Parathyroid adenoma (tissue), 2 donors: ENCODE measurements around the gene BAD.

Experiments used
- H2AFZ ChIP-seq: fragments of 300-600 bp; sonication (generic); one replicate; pipeline ENCODE4 v1.7.0; 2017; ENCODE audit warnings: antibody characterized with exemption, mild to moderate bottlenecking
- H3K27ac ChIP-seq: fragments of 300-600 bp; sonication (generic); one replicate; pipeline ENCODE4 v1.7.0; 2017
- H3K27me3 ChIP-seq: fragments of 300-600 bp; sonication (generic); one replicate; pipeline ENCODE4 v1.7.0; 2017; ENCODE audit warnings: low read length; ENCODE audit not compliant: control insufficient read depth, insufficient read depth
- H3K36me3 ChIP-seq: fragments of 300-600 bp; sonication (generic); one replicate; pipeline ENCODE4 v1.7.0; 2017; ENCODE audit warnings: low read length; ENCODE audit not compliant: control insufficient read depth, insufficient read depth
- H3K4me1 ChIP-seq: fragments of 300-600 bp; sonication (generic); one replicate; pipeline ENCODE4 v1.7.0; 2017; ENCODE audit warnings: control low read depth
- H3K4me2 ChIP-seq: fragments of 300-600 bp; sonication (generic); one replicate; pipeline ENCODE4 v1.7.0; 2017; ENCODE audit warnings: low read length
- H3K4me3 ChIP-seq: fragments of 300-600 bp; sonication (generic); one replicate; pipeline ENCODE4 v1.7.0; 2017; ENCODE audit warnings: low read depth, low read length
- H3K79me2 ChIP-seq: fragments of 300-600 bp; sonication (generic); one replicate; pipeline ENCODE4 v1.7.0; 2017; ENCODE audit warnings: control low read depth
- H3K9ac ChIP-seq: fragments of 300-600 bp; sonication (generic); one replicate; pipeline ENCODE4 v1.7.0; 2017; ENCODE audit warnings: mild to moderate bottlenecking
- H3K9me3 ChIP-seq: fragments of 300-600 bp; sonication (generic); one replicate; pipeline ENCODE4 v1.7.0; 2017; ENCODE audit warnings: low read length; ENCODE audit not compliant: control insufficient read depth
- TF ChIP-seq, protein P1 (sequence below): fragments of 300-600 bp; sonication (generic); IDR thresholded peaks from one replicate; pipeline ENCODE4 v1.7.0; 2017; ENCODE audit warnings: antibody characterized with exemption, mild to moderate bottlenecking
- donor health status: primary hyperparathyroidism.

Gene BAD

DNA sequence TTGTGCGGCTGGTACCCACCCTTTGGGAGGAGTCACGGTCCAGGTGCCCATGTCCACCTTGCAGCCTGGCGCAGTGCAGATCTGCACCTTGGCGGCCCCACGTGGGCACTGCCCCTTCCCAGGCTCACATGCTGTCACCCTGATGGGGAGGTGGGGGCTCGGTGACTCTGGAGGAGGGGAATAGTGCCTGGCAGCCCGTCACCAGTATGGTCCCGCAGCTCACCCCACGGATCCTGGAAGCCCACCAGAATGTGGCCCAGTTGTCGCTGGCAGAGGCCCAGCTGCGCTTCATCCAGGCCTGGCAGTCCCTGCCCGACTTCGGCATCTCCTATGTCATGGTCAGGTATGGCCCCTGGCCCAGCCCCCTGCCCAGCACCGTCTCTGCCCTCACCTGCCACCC lies 63.7 kb downstream of the BAD start:
- no peaks in the 10 kb centered on the region for H3K79me2 ChIP-seq
- no peak overlapping the region for H3K9ac ChIP-seq
- H3K4me2 ChIP-seq: no peak overlapping the region
- H3K9me3 ChIP-seq: no peaks in the 10 kb centered on the region
- no peaks in the 10 kb centered on the region for H3K4me1 ChIP-seq
- TF ChIP-seq, protein P1, sequence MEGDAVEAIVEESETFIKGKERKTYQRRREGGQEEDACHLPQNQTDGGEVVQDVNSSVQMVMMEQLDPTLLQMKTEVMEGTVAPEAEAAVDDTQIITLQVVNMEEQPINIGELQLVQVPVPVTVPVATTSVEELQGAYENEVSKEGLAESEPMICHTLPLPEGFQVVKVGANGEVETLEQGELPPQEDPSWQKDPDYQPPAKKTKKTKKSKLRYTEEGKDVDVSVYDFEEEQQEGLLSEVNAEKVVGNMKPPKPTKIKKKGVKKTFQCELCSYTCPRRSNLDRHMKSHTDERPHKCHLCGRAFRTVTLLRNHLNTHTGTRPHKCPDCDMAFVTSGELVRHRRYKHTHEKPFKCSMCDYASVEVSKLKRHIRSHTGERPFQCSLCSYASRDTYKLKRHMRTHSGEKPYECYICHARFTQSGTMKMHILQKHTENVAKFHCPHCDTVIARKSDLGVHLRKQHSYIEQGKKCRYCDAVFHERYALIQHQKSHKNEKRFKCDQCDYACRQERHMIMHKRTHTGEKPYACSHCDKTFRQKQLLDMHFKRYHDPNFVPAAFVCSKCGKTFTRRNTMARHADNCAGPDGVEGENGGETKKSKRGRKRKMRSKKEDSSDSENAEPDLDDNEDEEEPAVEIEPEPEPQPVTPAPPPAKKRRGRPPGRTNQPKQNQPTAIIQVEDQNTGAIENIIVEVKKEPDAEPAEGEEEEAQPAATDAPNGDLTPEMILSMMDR: no peak
- H3K36me3 ChIP-seq: no peaks in the 10 kb centered on the region
- no peaks in the 10 kb centered on the region for H3K27me3 ChIP-seq
- no peak overlapping the region for H3K4me3 ChIP-seq
- H3K27ac ChIP-seq: no peak overlapping the region
- H2AFZ ChIP-seq: no peak overlapping the region

DNA sequence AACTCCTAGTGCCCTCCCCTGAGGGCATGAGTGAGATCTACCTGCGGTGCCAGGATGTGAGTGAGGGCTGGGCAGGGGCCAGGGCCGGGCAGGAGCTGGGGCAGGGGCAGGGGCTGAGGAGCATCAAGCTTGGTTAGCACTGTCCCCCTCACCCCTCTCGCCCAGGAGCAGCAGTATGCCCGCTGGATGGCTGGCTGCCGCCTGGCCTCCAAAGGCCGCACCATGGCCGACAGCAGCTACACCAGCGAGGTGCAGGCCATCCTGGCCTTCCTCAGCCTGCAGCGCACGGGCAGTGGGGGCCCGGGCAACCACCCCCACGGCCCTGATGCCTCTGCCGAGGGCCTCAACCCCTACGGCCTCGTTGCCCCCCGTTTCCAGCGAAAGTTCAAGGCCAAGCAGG lies 64.2 kb downstream of the BAD start:
- Histone ChIP-seq H3K79me2 (no peaks in the 10 kb centered on the region), H3K36me3 (no peaks in the 10 kb centered on the region), H3K4me1 (no peaks in the 10 kb centered on the region), H2AFZ (no peak overlapping the region), H3K27ac (no peak overlapping the region), H3K4me2 (no peak overlapping the region), H3K9ac (no peak overlapping the region), H3K27me3 (no peaks in the 10 kb centered on the region), H3K4me3 (no peak overlapping the region), H3K9me3 (no peaks in the 10 kb centered on the region)
- TF ChIP-seq, protein P1: no peak
